ENCODE measurements around the gene ELP2.
"Not testable (repeated sequence)": the region's sequence is repeated elsewhere in the genome, so short reads cannot be mapped to it uniquely, and the experiment has no call there.

ELP2 gene

GRCh38 chr18:36167692-36168218, 38.1 kb downstream of the ELP2 start:
- no peak for DNase-seq

DNA sequence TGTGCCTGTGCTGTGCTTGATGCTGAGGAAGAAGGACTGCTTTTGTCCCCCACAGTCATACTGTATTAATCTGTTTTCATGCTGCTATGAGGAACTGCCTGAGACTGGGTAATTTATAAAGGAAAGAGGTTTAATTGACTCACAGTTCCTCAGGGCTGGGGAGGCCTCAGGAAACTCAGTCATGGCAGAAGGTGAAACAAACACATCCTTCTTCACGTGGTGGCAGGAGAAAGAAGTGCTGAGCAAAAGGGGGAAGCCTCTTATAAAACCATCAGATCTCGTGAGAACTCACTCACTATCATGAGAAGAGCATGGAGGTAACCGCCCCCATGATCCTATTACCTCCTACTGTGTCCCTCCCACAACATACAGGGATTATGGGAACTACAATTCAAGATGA, 38.6 kb downstream of the ELP2 start:
- not testable (repeated sequence) for DNase-seq

- DNase-seq: no peak
Measured at GRCh38 chr18:36169938-36170337, 40.2 kb downstream of the ELP2 start.

- DNase-seq: no peak
Measured at GRCh38 chr18:36175481-36175880, 45.8 kb downstream of the ELP2 start.

DNA sequence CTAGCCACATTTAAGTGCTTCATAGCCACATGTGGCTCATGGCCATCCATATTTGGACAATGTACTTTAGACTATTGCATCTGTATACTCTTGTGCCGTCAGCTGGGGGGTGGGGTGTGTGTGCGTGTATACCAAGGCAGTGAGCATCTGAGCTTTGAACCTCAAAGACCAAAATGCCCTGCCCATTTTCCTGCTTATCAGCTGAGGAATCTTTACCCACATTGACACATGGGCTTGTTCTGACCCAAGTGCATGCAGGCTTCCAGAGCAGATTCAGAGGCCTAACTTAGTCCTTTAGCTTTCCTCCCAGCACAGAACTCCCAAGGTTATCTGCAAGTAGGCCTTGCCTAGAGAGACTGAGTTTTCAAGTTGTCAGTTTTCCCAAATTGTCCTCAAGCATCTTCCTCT, 46.5 kb downstream of the ELP2 start:
- no peak for DNase-seq

DNA sequence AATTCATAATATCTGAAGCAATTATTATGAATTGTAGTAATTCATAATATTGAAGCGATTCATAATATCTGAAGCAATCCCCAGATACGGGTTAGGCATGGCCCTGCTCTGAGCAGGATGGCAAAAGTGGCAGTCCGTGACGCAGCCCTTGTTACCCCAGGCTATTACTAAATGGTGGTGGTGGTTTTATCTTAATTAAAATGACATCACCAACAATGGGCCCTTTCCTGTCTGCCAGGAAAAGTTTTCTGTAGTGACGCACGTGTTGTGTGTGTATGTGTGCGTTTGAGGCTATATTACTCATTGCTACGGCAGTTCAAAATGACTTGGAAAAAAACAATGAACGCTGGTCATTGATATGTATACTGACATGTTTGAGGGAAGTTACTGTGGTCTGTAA, 47.0 kb downstream of the ELP2 start:
- no peak for DNase-seq

DNA sequence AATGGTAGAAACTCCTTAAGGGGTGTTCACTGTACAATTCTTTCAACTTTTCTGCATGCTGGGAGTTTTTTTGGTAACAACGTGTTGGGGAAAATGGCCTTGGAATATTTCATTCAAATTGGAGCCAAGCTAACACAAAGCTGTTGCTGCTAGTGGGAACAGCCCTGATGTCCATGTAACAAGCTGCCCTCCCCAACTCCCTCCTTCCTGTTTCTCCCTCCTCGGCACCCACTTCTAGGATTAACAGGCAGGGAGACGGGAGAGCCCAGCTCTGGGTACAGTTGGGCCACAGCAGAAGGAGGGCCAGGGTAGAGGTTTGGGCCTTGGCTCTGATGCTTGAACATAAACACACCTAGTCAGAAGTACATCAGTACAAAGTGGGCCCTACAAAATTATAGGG, 48.2 kb downstream of the ELP2 start:
- no peak for DNase-seq

DNA sequence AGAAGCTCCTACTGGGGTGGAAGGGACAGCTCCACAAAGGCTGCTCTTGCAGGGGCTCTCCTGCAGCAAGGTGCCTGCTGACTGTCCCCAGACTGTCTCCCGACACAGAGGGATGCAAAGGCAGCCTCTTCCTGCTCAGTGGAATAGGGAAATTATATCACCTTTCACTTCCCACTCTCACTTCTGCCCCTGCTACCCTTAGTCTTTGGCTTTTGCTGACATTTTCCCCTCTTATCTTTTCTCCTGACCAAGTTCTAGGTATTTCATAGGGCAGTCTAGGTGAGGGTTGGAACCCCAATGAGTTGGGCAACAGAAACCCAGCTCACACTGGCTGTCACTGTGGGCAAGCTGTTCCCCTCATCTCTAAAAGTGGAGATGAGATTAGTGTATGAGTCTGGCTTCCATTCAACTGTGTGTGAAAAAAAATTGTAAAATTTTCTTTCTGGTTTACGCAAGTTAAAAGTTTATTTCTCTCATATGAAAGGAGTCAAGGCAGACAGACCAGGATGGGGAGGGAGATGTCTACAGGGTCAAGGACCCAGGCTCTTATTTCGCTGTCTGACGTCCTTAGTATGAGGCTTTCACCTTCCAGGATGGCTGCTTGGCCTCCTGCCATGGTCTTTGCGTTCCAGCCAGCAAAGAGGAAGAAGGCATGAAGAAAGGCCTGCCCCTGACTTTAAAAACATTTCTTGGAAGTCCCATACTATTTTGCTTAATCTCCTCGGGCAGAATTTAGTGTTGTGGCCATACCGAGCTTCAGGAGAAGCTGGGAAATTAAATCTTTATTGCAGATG, 50.1 kb downstream of the ELP2 start:
- no peak for DNase-seq

DNA sequence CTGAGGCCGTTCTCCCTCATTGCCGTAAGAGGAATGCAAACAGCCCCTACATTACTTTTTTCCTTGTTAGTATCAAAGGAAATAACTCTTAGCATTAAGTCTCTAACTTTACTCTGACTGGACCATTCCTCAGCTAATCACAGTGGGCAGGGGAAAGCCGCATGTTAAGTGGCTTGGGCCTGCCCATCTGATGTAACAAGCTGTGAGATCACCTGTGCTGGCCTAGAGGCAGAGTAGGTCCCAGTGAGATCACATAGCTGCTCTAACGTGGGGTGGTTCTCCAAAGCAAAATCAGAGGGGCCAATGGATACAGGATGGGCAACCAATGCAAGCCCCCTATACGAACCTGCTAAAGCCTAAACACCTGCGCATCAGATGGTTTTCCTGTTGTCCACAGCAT, 51.7 kb downstream of the ELP2 start:
- DNase-seq: no peak

GRCh38 chr18:36181898-36182506, 52.3 kb downstream of the ELP2 start:
- DNase-seq: no peak

DNA sequence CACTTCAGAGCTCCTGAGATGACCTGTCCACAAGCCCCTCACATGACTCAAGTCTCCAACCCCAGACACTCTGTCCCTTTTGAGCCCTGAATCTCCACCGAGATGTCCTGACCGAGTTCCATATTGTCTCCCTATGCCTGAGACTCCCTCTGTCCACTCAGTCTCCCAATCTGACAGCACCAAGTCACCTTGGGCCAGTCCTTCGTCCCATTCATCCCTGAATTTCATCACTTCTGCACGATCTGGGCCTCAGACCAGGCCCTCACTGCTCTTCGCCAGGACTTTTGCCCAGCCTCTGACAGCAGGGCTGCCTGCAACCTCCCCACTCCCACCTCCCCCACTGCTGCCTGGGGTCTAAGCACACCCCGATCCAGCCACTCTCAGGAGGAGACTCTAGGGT, 53.3 kb downstream of the ELP2 start:
- no peak for DNase-seq

- no peak for DNase-seq
Measured at GRCh38 chr18:36183987-36184386, 54.3 kb downstream of the ELP2 start.

GRCh38 chr18:36185157-36185556, 55.5 kb downstream of the ELP2 start:
- DNase-seq: no peak

DNA sequence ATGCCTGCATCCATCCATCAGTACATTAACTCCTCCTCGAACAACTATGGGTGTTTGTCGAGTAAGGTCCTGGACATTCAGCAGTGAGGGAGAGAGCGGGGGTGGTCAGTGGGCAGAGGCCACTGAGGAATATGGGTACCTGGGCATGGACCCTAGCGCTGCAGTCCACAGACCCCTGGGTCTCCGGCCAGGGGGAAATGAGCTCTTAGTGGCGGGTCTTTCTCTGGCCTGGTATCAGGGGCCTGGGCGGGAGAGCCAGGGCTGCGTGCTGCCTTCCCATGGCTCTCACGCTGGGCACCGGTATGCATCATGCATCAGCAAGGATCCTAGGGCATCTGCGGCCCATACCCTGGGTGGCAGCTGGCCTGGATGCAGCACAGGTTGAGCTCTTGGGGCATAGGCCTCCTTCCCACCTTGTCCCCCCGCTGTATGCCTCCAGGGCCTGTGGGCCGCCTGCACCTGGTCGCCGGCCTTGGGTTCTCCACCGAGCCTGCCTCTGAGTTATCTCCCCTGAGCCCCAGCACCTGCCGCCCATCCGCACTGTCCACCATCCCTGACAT, 56.3 kb downstream of the ELP2 start:
- no peak for DNase-seq

GRCh38 chr18:36186461-36187192, 56.9 kb downstream of the ELP2 start:
- no peak for DNase-seq

DNA sequence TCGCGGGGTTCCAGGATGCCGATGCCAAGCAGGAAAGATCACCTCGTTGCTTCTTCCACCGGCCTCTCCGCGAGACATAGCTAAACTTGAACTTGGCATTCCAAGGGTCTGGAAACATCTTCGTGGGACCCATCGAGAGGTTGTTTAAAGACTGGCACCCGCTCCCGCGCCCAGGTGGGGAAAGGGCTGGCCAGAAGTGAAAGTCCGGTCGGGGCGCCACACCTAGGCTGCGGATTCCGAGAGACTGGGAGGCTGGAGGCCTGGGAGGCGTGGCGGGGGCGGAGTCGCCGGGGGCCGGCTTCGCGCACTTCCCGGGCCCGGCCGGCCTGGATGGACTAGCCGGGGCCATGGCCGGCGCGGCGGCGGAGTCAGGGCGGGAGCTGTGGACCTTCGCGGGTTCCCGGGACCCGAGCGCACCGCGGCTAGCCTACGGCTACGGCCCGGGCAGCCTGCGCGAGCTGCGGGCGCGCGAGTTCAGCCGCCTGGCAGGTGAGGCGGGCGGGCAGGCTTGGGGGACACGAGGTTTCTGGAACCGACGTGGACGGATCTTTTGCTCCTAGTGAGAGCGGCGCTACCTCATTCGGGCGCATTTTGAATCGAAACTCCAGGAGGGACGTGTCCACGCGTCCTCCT, 57.6 kb downstream of the ELP2 start, which contains the start of gene MOCOS:
MOCOS (plus strand) TSS at position 305 of the 633 bp plus-strand sequence; CDS start at position 348, 43 bp downstream.
- DNase-seq: no peak

GRCh38 chr18:36187826-36188721, 58.4 kb downstream of the ELP2 start:
- DNase-seq: no peak

GRCh38 chr18:36188916-36189315, 59.2 kb downstream of the ELP2 start:
- DNase-seq: no peak

GRCh38 chr18:36189486-36189885, 59.8 kb downstream of the ELP2 start:
- no peak for DNase-seq

DNA sequence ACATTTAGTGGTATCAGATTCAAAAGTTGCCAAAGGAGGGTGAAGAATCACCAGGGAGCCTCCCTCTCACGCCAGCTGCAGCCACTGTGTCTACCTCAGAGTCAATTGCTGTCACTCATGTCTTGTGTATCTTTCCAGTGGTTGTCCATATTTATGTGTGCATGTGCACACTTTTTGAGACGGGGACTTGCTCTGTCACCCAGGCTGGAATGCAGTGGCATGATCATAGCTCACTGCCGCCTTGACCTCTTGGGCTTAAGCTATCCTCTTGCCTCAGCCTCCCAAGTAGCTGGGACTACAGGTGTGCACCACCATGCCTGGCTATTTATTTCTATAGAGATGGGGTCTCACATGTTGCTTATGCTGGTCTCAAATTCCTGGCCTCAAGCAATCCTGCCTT, 61.6 kb downstream of the ELP2 start:
- DNase-seq: no peak

DNA sequence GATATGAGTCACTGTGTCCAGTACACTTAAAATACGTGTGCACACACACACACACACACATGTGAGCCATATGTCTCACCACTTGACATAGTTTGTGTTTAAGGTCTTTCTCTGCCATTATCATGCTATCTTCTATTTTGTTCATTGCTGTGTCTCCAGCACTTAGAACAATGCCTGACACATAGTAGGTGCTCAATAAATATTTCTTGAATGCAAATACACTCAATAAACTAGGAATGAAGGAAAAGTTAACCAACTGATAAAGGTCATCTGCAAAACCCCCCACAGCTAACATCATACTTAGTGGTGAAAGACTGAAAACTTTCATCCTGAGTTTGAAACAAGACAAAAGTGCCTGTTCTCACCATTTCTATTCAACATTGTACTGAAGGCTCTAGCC, 62.0 kb downstream of the ELP2 start:
- DNase-seq: no peak

All from NCI-H1105 treated with DMSO at 0.1 percent for 48 hours (cell line).